T47D (cell line): ENCODE measurements around the gene MTREX.

ENCODE experiments used
- DNase-seq, 2 experiments: peaks; one replicate each; pipeline versions ENCODE4 v3.0.0 to v3.0.0-alpha.2; 2011 to 2012; ENCODE audit warnings: low read depth in 1 of 2, low spot score in 1 of 2
- JUND ChIP-seq: IDR thresholded peaks from 2 replicates; pipeline ENCODE4 v1.6.1; 2012; ENCODE audit warnings: low read depth
- in situ Hi-C: cut with HindIII; loops from 2 replicates; pipeline ENCODE4 v1.10.0; 2016; ENCODE audit warnings: low sequenced_read_pairs, low pct_unique_long_range_greater_than_20kb

Gene MTREX

DNA sequence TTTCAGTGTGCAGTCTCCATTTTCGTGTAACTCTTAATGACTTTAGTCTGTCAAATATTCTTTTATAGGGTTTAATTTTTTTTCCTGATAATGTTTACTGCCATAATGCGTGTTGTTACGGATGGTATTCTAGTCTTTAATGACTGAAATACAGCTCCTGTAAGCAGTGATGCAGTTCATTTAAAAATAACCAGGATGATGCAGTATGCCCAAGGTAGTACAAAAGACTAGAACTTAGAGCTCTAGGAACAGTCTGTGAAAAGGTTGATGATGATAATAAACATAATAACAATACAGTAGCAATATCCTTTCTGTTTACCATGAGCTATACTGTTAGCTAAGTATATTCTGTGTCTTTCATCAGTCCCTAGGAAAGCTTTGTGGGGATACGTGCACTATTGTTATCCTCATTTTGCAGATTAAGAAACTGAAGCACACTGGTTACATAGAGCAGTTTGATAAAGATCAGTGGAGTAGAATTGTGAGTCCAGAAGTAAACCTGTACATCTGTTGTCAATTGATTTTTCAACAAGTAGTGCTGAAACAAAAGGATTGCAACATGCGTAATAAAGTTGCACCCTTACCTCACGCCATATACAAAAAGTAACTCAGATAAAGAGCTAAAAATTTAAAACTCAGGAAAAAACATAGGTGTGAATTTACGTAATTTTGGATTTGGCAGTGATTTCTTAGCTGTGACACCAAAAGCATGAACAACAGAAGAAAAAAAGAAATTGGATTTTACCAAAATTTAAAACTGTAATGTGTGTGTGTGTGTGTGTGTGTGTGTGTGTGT is 64.5 kb downstream of the MTREX start:
- in situ Hi-C loops, result no loop called here
- TF ChIP-seq JUND, result no peak
- no peak for DNase-seq

DNA sequence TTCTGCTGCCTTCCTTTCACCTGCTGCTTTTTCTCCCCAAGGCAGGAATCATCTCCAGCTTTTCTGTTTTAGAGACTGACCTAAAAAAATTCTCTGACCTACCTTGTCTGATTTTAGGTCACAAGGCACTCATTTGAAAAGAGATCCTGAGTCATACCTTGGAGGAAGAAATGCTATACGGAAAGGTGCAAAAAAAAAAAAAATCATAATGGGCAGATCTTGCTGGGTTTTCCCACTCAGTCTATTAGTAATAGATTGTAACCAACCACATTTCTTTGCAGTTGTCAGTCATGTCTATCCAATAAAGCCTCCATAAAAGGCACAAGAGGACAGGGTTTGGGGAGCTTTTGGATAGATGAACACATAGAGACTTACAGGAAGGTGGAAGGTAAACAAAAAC is 70.0 kb downstream of the MTREX start:
- in situ Hi-C loops, result no loop called here
- TF ChIP-seq JUND, result no peak
- DNase-seq, result no peak

DNA sequence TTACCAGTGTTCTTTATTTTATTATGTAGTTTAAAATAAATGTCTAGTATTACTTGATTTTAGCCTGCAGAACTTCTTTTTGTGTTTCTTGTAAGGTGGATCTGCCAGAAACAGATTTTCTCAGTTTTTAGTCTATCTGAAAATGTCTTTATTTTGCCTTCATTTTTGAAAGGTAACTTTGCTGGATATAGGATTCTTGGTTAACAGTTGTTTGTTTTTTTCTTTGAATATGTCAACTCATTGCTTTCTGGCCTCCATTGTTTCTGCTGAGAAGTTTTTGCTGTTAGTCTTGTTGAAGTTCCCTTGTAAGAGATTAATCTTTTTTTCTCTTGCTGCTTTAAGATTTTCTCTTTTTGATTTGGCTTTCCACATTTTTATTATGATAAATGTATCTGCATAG is 75.5 kb downstream of the MTREX start:
- TF ChIP-seq JUND, result no peak
- DNase-seq, result no peak
- in situ Hi-C loops, result no loop called here

DNA sequence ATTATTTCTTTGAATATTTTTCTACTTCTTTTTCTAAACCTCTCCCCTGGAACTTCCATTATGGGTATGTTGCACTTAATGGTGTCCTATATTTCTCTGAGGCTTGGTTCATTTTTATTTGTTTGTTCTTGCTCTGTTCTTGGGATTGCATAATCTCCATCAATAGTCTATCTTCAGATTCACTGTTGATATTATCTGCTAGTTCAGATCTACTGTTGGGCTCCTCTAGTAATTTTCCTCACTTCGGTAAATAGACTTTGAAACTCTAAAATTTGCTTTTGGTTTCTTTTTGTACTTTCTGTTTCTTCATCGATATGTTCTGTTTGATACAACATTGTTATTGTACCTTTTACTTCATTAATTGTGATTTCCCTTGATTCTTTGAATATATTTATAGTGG is 76.3 kb downstream of the MTREX start:
- in situ Hi-C loops, result no loop called here
- TF ChIP-seq JUND, result no peak
- no peak for DNase-seq

DNA sequence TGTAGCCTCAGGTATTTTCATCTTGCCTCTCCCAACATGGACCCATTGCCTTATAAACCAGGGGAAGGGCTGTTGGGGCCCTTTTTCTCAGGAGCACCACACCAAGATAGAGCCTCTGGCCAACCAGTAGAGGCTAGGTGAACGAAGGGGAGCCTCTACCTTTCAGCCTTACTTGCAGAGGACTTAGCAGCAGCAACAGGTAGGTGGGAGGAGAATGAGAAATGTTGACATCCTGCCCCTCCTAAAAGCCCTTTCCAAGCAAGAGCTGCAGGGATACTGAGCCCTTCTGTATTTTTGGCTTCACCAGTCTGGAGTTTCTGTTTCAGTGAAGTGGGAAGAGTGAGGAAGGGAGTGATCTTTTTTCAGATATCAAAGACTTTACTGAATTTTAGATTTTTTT is 77.4 kb downstream of the MTREX start:
- in situ Hi-C loops, result no loop called here
- DNase-seq, result no peak
- no peak for TF ChIP-seq JUND

DNA sequence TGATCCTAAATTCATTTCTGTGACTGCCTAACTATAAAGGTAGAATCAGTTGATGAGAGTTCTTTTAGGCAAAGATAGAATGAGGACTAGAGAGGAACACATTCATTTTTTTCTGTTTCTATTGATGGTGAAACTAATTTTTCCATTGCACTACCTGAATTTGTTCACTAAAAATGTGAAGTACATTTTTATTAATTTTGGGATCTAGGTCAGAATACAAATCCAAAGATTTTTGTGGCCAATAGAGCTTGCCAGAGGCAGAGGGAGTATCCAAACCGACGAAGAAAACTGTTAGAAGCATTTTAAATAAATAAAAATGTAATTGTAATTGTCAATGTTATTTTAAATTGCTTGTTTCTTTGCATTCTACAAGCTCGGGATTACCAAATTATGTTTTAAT is 78.1 kb downstream of the MTREX start:
- TF ChIP-seq JUND, result no peak
- no peak for DNase-seq
- in situ Hi-C loops, result no loop called here

DNA sequence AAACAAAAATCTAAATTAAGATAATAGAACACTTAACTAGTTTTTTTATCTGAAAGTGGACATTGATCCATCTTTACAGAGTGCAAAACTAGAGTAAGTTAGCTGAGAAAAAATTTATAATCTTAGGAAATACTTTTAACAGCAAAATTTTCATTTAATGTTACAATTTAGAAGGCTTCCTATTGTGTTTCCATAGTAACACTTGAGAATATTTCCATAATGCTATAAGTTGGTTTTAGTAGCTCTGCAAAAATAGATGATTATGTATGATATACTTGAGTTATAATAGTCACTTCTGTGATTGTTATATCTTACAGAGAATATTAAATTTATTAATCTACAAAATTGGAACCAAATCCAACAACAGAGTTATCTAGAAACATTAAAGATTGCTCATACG is 78.6 kb downstream of the MTREX start:
- TF ChIP-seq JUND, result no peak
- DNase-seq, result no peak
- in situ Hi-C loops, result no loop called here

DNA sequence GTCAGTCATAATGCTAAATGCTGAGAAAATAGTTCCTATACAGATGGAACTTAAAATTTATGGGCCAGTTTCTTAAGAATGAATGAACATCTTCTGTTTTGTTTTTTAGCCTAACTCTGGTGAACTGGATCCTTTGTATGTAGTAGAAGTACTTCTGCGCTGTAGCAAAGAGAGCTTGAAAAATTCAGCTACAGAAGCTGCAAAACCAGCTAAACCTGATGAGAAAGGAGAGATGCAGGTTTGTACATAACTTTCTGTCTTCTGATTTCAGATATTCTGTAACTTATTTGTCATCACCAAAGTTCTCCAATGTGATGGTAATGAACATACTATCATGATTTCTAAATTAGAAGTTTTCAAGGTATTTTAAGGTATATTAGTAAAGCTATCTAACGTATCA is 80.1 kb downstream of the MTREX start:
- TF ChIP-seq JUND, result no peak
- DNase-seq, result peak; percentile 3 to 79
- in situ Hi-C loops, result no loop called here

DNA sequence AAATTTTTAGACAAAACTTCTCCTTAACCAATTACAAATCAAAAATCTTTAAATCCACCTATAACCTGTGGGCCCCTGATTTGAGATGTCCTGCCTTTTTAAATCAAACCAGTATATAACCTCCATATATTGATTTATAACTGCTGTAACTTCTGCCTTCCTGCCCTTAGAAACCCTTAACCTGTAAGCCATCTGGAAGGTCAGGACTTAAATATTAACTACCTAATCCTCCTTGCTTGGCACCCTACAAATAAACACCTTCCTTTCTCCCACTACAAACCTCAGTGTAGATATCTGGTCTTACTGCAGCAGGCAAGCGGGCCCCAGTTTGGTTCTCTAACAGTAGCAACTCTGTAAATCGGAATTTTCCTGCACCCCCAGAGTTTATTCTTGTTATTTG is 83.9 kb downstream of the MTREX start:
- no peak for DNase-seq
- TF ChIP-seq JUND, result no peak
- in situ Hi-C loops, result no loop called here

DNA sequence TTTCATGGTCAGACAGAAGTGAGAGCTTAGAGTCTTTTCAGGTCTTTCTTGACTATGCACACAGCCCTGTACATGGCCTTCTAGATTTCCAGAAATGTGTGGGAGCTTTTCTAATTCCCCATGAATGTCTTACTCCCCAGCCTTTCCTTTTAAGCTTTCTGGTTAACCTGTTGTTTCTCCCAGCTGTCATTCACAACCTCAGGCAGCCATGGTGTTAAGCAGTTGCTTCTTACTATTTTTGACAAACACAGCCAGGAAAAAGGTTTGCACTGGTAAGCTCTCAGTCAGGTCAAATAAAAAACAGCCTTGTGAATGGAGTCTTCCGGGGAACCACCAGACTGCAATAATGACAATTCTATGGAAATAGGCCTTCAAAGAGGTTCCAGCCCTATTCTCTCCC is 84.9 kb downstream of the MTREX start:
- no peak for TF ChIP-seq JUND

DNA sequence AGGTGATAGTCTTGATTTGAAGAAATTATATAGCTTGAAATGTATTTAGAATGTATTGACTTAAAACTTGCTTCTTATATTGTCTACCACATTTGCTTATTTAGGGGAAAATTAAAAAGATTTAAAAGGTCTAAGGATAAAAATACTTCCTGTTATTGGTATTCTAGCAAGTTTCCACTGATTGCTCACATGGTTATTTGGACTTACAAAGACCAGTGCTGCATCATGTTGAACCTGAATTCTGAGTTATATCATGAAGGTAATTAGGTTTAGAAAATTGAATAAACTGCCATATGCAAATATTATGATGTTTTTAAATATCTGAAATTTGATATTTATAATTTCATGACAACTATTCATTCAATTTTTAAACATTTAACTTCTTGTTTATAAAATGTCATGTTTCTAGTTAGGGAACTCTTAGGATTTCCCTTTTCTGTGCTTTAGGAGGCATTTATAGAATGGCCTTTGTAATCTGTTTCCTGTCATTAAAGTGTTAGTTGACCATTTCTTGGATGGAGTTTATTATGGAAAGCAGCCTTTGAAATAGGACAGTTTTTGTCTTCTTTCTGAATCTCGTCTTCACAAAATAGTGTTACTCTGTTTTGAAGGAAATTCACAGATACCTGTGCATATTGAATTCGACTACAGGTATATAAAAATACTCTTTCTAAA is 85.8 kb downstream of the MTREX start:
- no peak for TF ChIP-seq JUND
- in situ Hi-C loops, result no loop called here
- DNase-seq, result no peak

More for the DNA sequence above, 84.9 kb downstream of the MTREX start:
- DNase-seq, result no peak
- in situ Hi-C loops, result no loop called here

DNA sequence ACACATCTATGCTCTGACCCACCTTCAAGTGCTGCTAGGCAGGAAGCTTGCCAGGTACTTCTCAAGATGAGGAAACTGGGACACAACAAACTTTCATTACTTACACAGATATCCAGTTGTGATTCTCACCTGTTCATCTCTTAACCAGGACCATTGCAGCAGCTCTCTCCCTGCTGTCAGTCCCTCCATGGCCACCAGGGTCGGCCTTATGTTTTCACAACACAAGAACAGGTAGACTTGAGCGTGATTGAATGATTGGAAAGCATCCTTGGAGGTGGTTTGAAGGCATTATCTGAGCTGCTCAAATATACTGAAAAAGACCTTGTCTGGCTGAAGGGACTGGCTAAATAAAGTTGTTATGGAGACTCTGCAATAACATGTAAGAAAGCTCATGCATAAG is 94.4 kb downstream of the MTREX start:
- in situ Hi-C loops, result no loop called here
- TF ChIP-seq JUND, result no peak
- peak in 1 of 2 experiments; percentile 16 for DNase-seq

DNA sequence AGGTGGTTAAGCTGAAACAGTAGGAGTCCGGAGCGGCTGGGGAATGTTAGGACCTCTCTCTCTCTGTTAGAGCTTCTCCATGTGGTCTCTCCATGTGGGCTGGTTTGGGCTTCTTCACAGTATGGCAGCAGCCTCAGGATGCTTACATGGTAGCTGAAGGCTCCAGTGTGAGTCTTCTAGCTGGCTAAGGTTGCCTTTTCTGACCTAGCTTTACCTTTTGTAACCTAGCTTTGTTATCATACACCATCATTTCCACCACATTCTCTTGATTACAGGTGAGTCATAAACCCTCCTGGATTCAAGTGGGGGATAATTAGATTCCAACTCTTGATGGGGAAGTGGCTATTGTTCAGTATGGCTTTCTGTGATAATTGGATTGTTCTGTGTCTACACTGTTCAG is 98.5 kb downstream of the MTREX start:
- in situ Hi-C loops, result no loop called here
- no peak for TF ChIP-seq JUND
- no peak for DNase-seq
